Trophoblast cell (in vitro differentiated cells and primary cell): ENCODE results near the gene PITPNM2.

Source experiments
- DNase-seq, 2 donors: peaks; one replicate each; pipeline ENCODE4 v3.0.0-alpha.2; 2016
- H2AFZ ChIP-seq: 2 replicates; pipeline ENCODE4 v1.6.1; 2013; ENCODE audit warnings: low read length, moderate library complexity, mild to moderate bottlenecking; ENCODE audit not compliant: insufficient read depth, poor library complexity
- H2AK5ac ChIP-seq: 2 replicates; pipeline ENCODE4 v1.6.1; 2013; ENCODE audit warnings: mild to moderate bottlenecking, low read length
- H2BK120ac ChIP-seq: 2 replicates; pipeline ENCODE4 v1.6.1; 2013; ENCODE audit warnings: low read length, mild to moderate bottlenecking, moderate library complexity; ENCODE audit not compliant: insufficient read depth, poor library complexity
- H2BK12ac ChIP-seq: 2 replicates; pipeline ENCODE4 v1.6.1; 2013; ENCODE audit warnings: mild to moderate bottlenecking, low read length, moderate library complexity
- H2BK5ac ChIP-seq: 2 replicates; pipeline ENCODE4 v1.6.1; 2013; ENCODE audit warnings: low read length, low read depth, moderate library complexity, mild to moderate bottlenecking; ENCODE audit not compliant: poor library complexity
- H3K14ac ChIP-seq: 2 replicates; pipeline ENCODE4 v1.6.1; 2013; ENCODE audit warnings: mild to moderate bottlenecking, low read length
- H3K18ac ChIP-seq: 2 replicates; pipeline ENCODE4 v1.6.1; 2013; ENCODE audit warnings: mild to moderate bottlenecking, low read length
- H3K23ac ChIP-seq: 2 replicates; pipeline ENCODE4 v1.6.1; 2013; ENCODE audit warnings: low read length
- H3K27ac ChIP-seq: 2 replicates; pipeline ENCODE4 v1.5.1; 2013; ENCODE audit warnings: low read depth, mild to moderate bottlenecking, inconsistent platforms, low read length, moderate library complexity
- H3K27me3 ChIP-seq: 2 replicates; pipeline ENCODE4 v1.6.1; 2013; ENCODE audit warnings: inconsistent platforms, mild to moderate bottlenecking, low read length, moderate library complexity; ENCODE audit not compliant: insufficient read depth
- H3K36me3 ChIP-seq, 2 experiments: 1 replicate in 1 of 2; 2 replicates in 1 of 2; pipeline ENCODE4 v1.6.1; 2013; ENCODE audit warnings: low read length in 2 of 2, mild to moderate bottlenecking in 2 of 2, moderate library complexity in 1 of 2; ENCODE audit not compliant: insufficient read depth in 2 of 2, control insufficient read depth in 1 of 2
- H3K4ac ChIP-seq: 2 replicates; pipeline ENCODE4 v1.6.1; 2013; ENCODE audit warnings: low read depth, mild to moderate bottlenecking, low read length, moderate library complexity
- H3K4me1 ChIP-seq, 2 experiments: 1 replicate in 1 of 2; 2 replicates in 1 of 2; pipeline ENCODE4 v1.6.1; 2013; ENCODE audit warnings: low read length in 2 of 2, mild to moderate bottlenecking in 2 of 2, moderate library complexity in 1 of 2; ENCODE audit not compliant: insufficient read depth in 2 of 2, control insufficient read depth in 1 of 2
- H3K4me2 ChIP-seq: 2 replicates; pipeline ENCODE4 v1.6.1; 2013; ENCODE audit warnings: inconsistent platforms, mild to moderate bottlenecking, low read length, moderate library complexity
- H3K4me3 ChIP-seq: 2 replicates; pipeline ENCODE4 v1.5.1; 2013; ENCODE audit warnings: mild to moderate bottlenecking, low read depth, low read length, inconsistent platforms
- H3K79me1 ChIP-seq: one replicate; pipeline ENCODE4 v1.6.1; 2013; ENCODE audit warnings: low read length
- H3K79me2 ChIP-seq: 2 replicates; pipeline ENCODE4 v1.6.1; 2013; ENCODE audit warnings: low read length, mild to moderate bottlenecking; ENCODE audit not compliant: control insufficient read depth, insufficient read depth, poor library complexity
- H3K9ac ChIP-seq: 2 replicates; pipeline ENCODE4 v1.6.1; 2013; ENCODE audit warnings: mild to moderate bottlenecking, low read length
- H3K9me3 ChIP-seq: 2 replicates; pipeline ENCODE4 v1.6.1; 2013; ENCODE audit warnings: low read depth, mild to moderate bottlenecking, control low read depth, inconsistent platforms, low read length; ENCODE audit not compliant: insufficient read depth
- H4K12ac ChIP-seq: 2 replicates; pipeline ENCODE4 v1.6.1; 2013; ENCODE audit warnings: low read depth, mild to moderate bottlenecking, low read length, moderate library complexity
- H4K8ac ChIP-seq: 2 replicates; pipeline ENCODE4 v1.6.1; 2013; ENCODE audit warnings: low read depth, mild to moderate bottlenecking, low read length, moderate library complexity
- H4K91ac ChIP-seq: one replicate; pipeline ENCODE4 v1.6.1; 2013; ENCODE audit warnings: low read depth, mild to moderate bottlenecking, low read length, moderate library complexity
- WGBS: extraction: QIAGEN DNeasy Blood & Tissue Kit; methylation state at CpG from one replicate; pipeline ENCODE4 v1.1.7; 2013; ENCODE audit warnings: missing lambda C conversion rate; ENCODE audit not compliant: insufficient read length, insufficient coverage; ENCODE audit errors: extremely low coverage; 5-methylcytosine and 5-hydroxymethylcytosine counted together

PITPNM2 gene

DNA sequence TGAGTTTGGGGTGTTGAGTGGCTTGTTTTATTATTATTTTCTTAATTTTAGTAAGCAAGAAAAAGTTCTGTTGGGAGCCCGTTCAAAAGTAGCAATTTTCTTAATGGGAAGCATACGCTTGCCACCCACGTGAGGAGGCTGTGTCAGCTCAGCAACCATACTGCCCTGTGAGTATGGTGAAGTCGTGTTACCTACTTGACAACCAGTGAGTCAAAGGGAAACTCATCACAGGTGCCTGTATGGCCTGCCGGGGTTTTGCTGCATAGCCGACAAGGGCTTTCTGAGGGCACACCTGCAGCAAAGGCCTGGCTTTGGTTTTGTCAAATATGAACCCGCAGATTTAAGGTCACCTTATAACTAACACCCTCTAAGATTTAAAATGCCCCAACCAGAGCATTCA is 31.1 kb downstream of the PITPNM2 start:
- H2BK12ac ChIP-seq, result no peak overlapping the region
- no peak overlapping the region for H3K14ac ChIP-seq
- no peaks in the 10 kb centered on the region for H3K27me3 ChIP-seq
- H4K8ac ChIP-seq, result no peak overlapping the region
- no peak overlapping the region for H3K18ac ChIP-seq
- H3K4me3 ChIP-seq, result no peak overlapping the region
- no peak overlapping the region for H3K23ac ChIP-seq
- no peak overlapping the region for H3K27ac ChIP-seq
- no peak overlapping the region for H2BK5ac ChIP-seq
- H3K36me3 ChIP-seq, result no peaks in the 10 kb centered on the region
- H2AFZ ChIP-seq, result no peak overlapping the region
- H3K79me1 ChIP-seq, result peaks cover 3% of the 10 kb centered on the region
- DNase-seq, result peak; percentile 77 to 78
- no peak overlapping the region for H3K9ac ChIP-seq
- H3K4me1 ChIP-seq, result peaks cover 0 to 2% of the 10 kb centered on the region in 2 experiments
- no CpG with 5 or more reads among the region's 7 CpGs for WGBS
- H2AK5ac ChIP-seq, result no peak overlapping the region
- no peak overlapping the region for H4K91ac ChIP-seq
- no peaks in the 10 kb centered on the region for H3K79me2 ChIP-seq
- no peak overlapping the region for H3K4ac ChIP-seq
- H2BK120ac ChIP-seq, result no peak overlapping the region
- peaks cover 2% of the 10 kb centered on the region for H3K9me3 ChIP-seq
- H3K4me2 ChIP-seq, result no peak overlapping the region
- H4K12ac ChIP-seq, result no peak overlapping the region

DNA sequence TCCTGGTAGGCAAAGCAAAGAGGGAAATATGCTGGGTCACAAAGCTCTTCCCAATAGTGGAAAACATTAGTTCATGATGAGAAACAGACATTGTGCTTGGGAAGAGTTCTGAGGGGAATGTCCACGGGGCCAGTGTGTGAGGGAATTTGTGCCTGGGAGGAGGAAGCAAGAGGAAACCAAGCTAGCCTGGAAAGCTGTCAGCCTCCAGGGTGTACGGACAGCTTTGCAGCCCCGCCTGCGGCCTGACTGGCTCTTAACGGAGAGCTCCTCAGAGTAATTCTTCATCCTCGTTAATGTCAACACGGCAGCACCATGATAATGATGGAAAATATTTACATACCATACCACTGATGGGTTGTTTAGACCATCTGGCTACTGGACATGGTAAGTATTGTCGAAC is 32.4 kb downstream of the PITPNM2 start:
- Histone ChIP-seq H4K12ac (no peak overlapping the region), H3K36me3 (no peaks in the 10 kb centered on the region), H3K23ac (no peak overlapping the region), H3K4ac (no peak overlapping the region), H3K9me3 (peaks cover 2% of the 10 kb centered on the region), H3K79me2 (no peaks in the 10 kb centered on the region), H3K4me2 (no peak overlapping the region), H3K4me1 (peaks cover 0 to 2% of the 10 kb centered on the region in 2 experiments), H3K9ac (no peak overlapping the region), H2BK120ac (no peak overlapping the region), H4K91ac (no peak overlapping the region), H2AK5ac (no peak overlapping the region), H3K18ac (no peak overlapping the region), H2BK12ac (no peak overlapping the region), H4K8ac (no peak overlapping the region), H2AFZ (no peak overlapping the region), H3K79me1 (peaks cover 3% of the 10 kb centered on the region), H2BK5ac (no peak overlapping the region), H3K4me3 (no peak overlapping the region), H3K27ac (no peak overlapping the region), H3K14ac (no peak overlapping the region), H3K27me3 (no peaks in the 10 kb centered on the region)
- no CpG with 5 or more reads among the region's 8 CpGs for WGBS
- peak; percentile 69 to 76 for DNase-seq

DNA sequence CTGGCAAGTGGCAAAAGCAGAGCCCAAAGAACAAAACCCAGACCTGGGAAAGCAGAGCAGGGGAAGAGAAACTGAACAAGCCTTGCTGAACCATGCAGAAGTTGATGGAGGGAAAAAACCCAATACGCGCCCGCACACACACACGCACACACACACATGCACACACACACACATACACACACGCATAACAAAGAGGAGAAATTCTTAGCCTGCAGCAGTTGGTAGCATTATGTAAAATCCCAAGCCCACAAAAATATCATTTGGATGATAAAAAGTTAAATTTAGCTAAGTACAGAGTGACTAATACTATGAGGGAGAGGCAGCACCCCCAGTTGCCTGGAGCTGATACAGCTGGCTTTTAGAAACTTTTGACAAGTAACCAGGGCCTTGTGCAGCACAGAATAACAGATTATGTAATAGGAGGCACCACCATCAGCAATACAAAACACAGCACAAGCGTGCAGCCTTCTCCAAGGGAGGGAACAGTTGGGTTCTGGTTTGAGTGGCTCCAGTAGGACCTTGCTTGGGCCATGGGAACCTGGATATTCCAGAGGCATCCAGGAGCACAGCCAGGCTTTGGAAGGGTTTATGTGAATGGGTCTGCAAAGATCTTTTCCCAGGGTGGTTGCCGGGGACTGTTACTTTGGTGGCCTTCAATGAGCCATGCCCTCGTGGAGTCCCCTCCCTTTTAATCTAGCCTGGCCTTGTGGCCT is 35.3 kb downstream of the PITPNM2 start:
- H4K91ac ChIP-seq, result no peak overlapping the region
- no peak overlapping the region for H2AK5ac ChIP-seq
- no peak overlapping the region for H2BK5ac ChIP-seq
- H2BK12ac ChIP-seq, result no peak overlapping the region
- no peak overlapping the region for H3K4ac ChIP-seq
- H3K27me3 ChIP-seq, result no peaks in the 10 kb centered on the region
- no peak overlapping the region for H2BK120ac ChIP-seq
- H3K36me3 ChIP-seq, result no peaks in the 10 kb centered on the region
- H3K23ac ChIP-seq, result no peak overlapping the region
- no peak overlapping the region for H2AFZ ChIP-seq
- WGBS, result no CpG with 5 or more reads among the region's 8 CpGs
- no peak overlapping the region for H4K12ac ChIP-seq
- H4K8ac ChIP-seq, result no peak overlapping the region
- H3K4me2 ChIP-seq, result no peak overlapping the region
- H3K4me1 ChIP-seq, result no peaks in the 10 kb centered on the region
- no peak overlapping the region for H3K27ac ChIP-seq
- H3K79me2 ChIP-seq, result no peaks in the 10 kb centered on the region
- H3K4me3 ChIP-seq, result no peak overlapping the region
- no peak for DNase-seq
- peaks cover 2% of the 10 kb centered on the region for H3K9me3 ChIP-seq
- H3K79me1 ChIP-seq, result no peaks in the 10 kb centered on the region
- no peak overlapping the region for H3K18ac ChIP-seq
- no peak overlapping the region for H3K14ac ChIP-seq
- H3K9ac ChIP-seq, result no peak overlapping the region

- H3K36me3 ChIP-seq, result no peaks in the 10 kb centered on the region
These were observed 36.4 kb downstream of the PITPNM2 start for GRCh38 chr12:123114304-123115083.

More at GRCh38 chr12:123114304-123115083, 36.4 kb downstream of the PITPNM2 start:
- Histone ChIP-seq H2BK12ac (no peak overlapping the region), H2BK5ac (no peak overlapping the region), H3K79me1 (no peaks in the 10 kb centered on the region), H2BK120ac (no peak overlapping the region), H3K18ac (no peak overlapping the region), H3K9me3 (peaks cover 2% of the 10 kb centered on the region), H4K8ac (no peak overlapping the region), H2AFZ (no peak overlapping the region), H3K23ac (no peak overlapping the region), H3K79me2 (no peaks in the 10 kb centered on the region), H3K27ac (no peak overlapping the region), H3K4me3 (no peak overlapping the region), H3K4me2 (no peak overlapping the region), H4K12ac (no peak overlapping the region), H3K27me3 (no peaks in the 10 kb centered on the region), H2AK5ac (no peak overlapping the region), H3K9ac (no peak overlapping the region), H3K4me1 (no peaks in the 10 kb centered on the region), H3K4ac (no peak overlapping the region), H3K14ac (no peak overlapping the region), H4K91ac (no peak overlapping the region)
- no CpG with 5 or more reads among the region's 13 CpGs for WGBS
- DNase-seq, result no peak
